Neural cell (in vitro differentiated cells): ENCODE results near the gene HELZ2. TPM values are rescaled to one million over a fixed set of nuclear protein-coding genes. Genes with fewer than 3 reads are reported as not detected.

ENCODE experiments used
- H2AFZ ChIP-seq: fragments of 200-600, 300-800 bp; sonication (generic), shearing (Covaris generic); 2 replicates; pipeline ENCODE4 v1.6.0; 2014; ENCODE audit warnings: low read depth, mild to moderate bottlenecking, antibody characterized with exemption, low read length, moderate library complexity
- H3F3A ChIP-seq: fragments of 200-600 bp; shearing (Covaris generic); 2 replicates; pipeline ENCODE4 v1.6.1; 2016; ENCODE audit warnings: mild to moderate bottlenecking, moderate library complexity, mixed read lengths, antibody characterized with exemption, low read length; ENCODE audit not compliant: insufficient read depth, poor library complexity, severe bottlenecking
- H3K27ac ChIP-seq: fragments of 200-600, 300-800 bp; sonication (generic), shearing (Covaris generic); 2 replicates; pipeline ENCODE4 v1.5.1; 2014; ENCODE audit warnings: mild to moderate bottlenecking, low read length, moderate library complexity
- H3K27me3 ChIP-seq: fragments of 300-800, 200-600 bp; sonication (generic), shearing (Covaris generic); 2 replicates; pipeline ENCODE4 v1.6.0; 2014; ENCODE audit warnings: mild to moderate bottlenecking, low read depth, low read length, moderate library complexity; ENCODE audit not compliant: insufficient read depth
- H3K36me3 ChIP-seq: fragments of 300-800, 200-600 bp; sonication (generic), shearing (Covaris generic); 2 replicates; pipeline ENCODE4 v1.5.1; 2014; ENCODE audit warnings: mild to moderate bottlenecking, antibody characterized with exemption, low read length, moderate library complexity; ENCODE audit not compliant: insufficient read depth
- H3K4me2 ChIP-seq: fragments of 300-800, 200-600 bp; sonication (generic), shearing (Covaris generic); 2 replicates; pipeline ENCODE4 v1.6.0; 2014; ENCODE audit warnings: mild to moderate bottlenecking, low read length
- H3K4me3 ChIP-seq: fragments of 300-800, 200-600 bp; sonication (generic), shearing (Covaris generic); 2 replicates; pipeline ENCODE4 v1.5.1; 2014; ENCODE audit warnings: mild to moderate bottlenecking, low read length, moderate library complexity
- H3K79me2 ChIP-seq: fragments of 200-600 bp; shearing (Covaris generic); replicated peaks from 2 replicates; pipeline ENCODE4 v1.6.0; 2014; ENCODE audit warnings: mild to moderate bottlenecking, low read length, moderate library complexity; ENCODE audit not compliant: insufficient read depth
- H3K9ac ChIP-seq: fragments of 300-800, 200-600 bp; sonication (generic), shearing (Covaris generic); 2 replicates; pipeline ENCODE4 v1.6.1; 2016; ENCODE audit warnings: mild to moderate bottlenecking, low read length, mixed read lengths
- H3K9me2 ChIP-seq: fragments of 200-600 bp; shearing (Covaris generic); 2 replicates; pipeline ENCODE4 v1.6.1; 2016; ENCODE audit warnings: mild to moderate bottlenecking, low read length, mixed read lengths; ENCODE audit not compliant: insufficient read depth
- H3K9me3 ChIP-seq: fragments of 200-600, 300-800 bp; sonication (generic), shearing (Covaris generic); 2 replicates; pipeline ENCODE4 v1.6.1; 2016; ENCODE audit warnings: mild to moderate bottlenecking, mixed run types, low read length, moderate library complexity, mixed read lengths
- H4K20me1 ChIP-seq: fragments of 200-600 bp; shearing (Covaris generic); 2 replicates; pipeline ENCODE4 v1.6.1; 2016; ENCODE audit warnings: mild to moderate bottlenecking, mixed run types; ENCODE audit not compliant: insufficient read depth
- EP300 ChIP-seq: fragments of 450-650 bp; conservative IDR thresholded peaks from 2 replicates; pipeline ENCODE4 v1.6.1; 2014; ENCODE audit warnings: antibody characterized with exemption, mild to moderate bottlenecking, moderate library complexity; ENCODE audit not compliant: poor library complexity, severe bottlenecking
- EZH2 ChIP-seq: fragments of 200-600, 300-800 bp; shearing (Covaris generic), sonication (generic); IDR thresholded peaks from 2 replicates; pipeline ENCODE4 v1.6.1; 2014; ENCODE audit warnings: antibody characterized with exemption, low read length, borderline replicate concordance, mild to moderate bottlenecking; ENCODE audit not compliant: insufficient read depth, poor library complexity, severe bottlenecking
- MXI1 ChIP-seq: fragments of 450-650 bp; conservative IDR thresholded peaks from 2 replicates; pipeline ENCODE4 v1.6.1; 2014; ENCODE audit warnings: antibody characterized with exemption, mild to moderate bottlenecking; ENCODE audit not compliant: poor library complexity, severe bottlenecking
- POLR2AphosphoS5 ChIP-seq: IDR thresholded peaks from 2 replicates; pipeline ENCODE4 v1.6.1; 2012
- RAD21 ChIP-seq: fragments of 450-650 bp; conservative IDR thresholded peaks from 2 replicates; pipeline ENCODE4 v1.6.1; 2014; ENCODE audit warnings: antibody characterized with exemption, mild to moderate bottlenecking, moderate library complexity
- SMC3 ChIP-seq: fragments of 450-650 bp; conservative IDR thresholded peaks from 2 replicates; pipeline ENCODE4 v1.6.1; 2014; ENCODE audit warnings: antibody characterized with exemption, mild to moderate bottlenecking, moderate library complexity; ENCODE audit not compliant: poor library complexity
- polyA plus RNA-seq: library from polyadenylated mRNA; depleted of rRNA; stranded (reverse); fragments of >200 nt; gene quantifications from 2 replicates; pipeline ENCODE4 v1.2.3, GENCODE V29; 2014
- TF ChIP-seq, protein P1 (sequence below): fragments of 450-650 bp; IDR thresholded peaks from 2 replicates; pipeline ENCODE4 v1.5.1; 2014; ENCODE audit warnings: antibody characterized with exemption, mild to moderate bottlenecking, moderate library complexity; ENCODE audit not compliant: poor library complexity, severe bottlenecking
- TF ChIP-seq, protein P2 (sequence below): IDR thresholded peaks from 2 replicates; pipeline ENCODE4 v1.6.1; 2012; ENCODE audit warnings: borderline replicate concordance

Gene HELZ2
- polyA plus RNA-seq, 1 donor from 2014 or later: 1.3 TPM

DNA sequence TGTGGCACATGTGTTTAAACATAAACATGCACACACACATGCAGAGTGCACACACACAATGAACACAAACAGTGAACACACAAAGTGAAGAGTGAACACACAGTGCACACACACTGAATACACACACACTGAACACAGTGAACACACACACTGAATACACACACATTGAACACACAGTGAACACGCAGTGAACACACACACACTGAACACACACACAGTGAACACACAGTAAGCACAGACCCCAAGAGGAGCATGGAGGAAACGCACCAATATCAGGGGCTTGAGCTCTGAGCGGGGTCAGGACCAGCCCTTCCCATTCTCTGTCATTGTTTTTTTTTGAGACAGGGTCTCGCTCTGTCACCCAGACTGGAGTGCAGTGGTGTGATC lies 17.1 kb upstream of the HELZ2 start:
- Histone ChIP-seq H3K27ac (no peak overlapping the region), H2AFZ (no peak overlapping the region), H3K9ac (no peak overlapping the region), H3K4me2 (no peak overlapping the region), H3K27me3 (no peaks in the 10 kb centered on the region), H3K9me3 (no peaks in the 10 kb centered on the region), H3K79me2 (no peaks in the 10 kb centered on the region), H3K9me2 (no peaks in the 10 kb centered on the region), H3F3A (no peaks in the 10 kb centered on the region), H4K20me1 (no peaks in the 10 kb centered on the region), H3K4me3 (no peak overlapping the region), H3K36me3 (no peaks in the 10 kb centered on the region)
- TF ChIP-seq, protein P1, sequence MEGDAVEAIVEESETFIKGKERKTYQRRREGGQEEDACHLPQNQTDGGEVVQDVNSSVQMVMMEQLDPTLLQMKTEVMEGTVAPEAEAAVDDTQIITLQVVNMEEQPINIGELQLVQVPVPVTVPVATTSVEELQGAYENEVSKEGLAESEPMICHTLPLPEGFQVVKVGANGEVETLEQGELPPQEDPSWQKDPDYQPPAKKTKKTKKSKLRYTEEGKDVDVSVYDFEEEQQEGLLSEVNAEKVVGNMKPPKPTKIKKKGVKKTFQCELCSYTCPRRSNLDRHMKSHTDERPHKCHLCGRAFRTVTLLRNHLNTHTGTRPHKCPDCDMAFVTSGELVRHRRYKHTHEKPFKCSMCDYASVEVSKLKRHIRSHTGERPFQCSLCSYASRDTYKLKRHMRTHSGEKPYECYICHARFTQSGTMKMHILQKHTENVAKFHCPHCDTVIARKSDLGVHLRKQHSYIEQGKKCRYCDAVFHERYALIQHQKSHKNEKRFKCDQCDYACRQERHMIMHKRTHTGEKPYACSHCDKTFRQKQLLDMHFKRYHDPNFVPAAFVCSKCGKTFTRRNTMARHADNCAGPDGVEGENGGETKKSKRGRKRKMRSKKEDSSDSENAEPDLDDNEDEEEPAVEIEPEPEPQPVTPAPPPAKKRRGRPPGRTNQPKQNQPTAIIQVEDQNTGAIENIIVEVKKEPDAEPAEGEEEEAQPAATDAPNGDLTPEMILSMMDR: no peak
- TF ChIP-seq SMC3: no peak
- TF ChIP-seq, protein P2, sequence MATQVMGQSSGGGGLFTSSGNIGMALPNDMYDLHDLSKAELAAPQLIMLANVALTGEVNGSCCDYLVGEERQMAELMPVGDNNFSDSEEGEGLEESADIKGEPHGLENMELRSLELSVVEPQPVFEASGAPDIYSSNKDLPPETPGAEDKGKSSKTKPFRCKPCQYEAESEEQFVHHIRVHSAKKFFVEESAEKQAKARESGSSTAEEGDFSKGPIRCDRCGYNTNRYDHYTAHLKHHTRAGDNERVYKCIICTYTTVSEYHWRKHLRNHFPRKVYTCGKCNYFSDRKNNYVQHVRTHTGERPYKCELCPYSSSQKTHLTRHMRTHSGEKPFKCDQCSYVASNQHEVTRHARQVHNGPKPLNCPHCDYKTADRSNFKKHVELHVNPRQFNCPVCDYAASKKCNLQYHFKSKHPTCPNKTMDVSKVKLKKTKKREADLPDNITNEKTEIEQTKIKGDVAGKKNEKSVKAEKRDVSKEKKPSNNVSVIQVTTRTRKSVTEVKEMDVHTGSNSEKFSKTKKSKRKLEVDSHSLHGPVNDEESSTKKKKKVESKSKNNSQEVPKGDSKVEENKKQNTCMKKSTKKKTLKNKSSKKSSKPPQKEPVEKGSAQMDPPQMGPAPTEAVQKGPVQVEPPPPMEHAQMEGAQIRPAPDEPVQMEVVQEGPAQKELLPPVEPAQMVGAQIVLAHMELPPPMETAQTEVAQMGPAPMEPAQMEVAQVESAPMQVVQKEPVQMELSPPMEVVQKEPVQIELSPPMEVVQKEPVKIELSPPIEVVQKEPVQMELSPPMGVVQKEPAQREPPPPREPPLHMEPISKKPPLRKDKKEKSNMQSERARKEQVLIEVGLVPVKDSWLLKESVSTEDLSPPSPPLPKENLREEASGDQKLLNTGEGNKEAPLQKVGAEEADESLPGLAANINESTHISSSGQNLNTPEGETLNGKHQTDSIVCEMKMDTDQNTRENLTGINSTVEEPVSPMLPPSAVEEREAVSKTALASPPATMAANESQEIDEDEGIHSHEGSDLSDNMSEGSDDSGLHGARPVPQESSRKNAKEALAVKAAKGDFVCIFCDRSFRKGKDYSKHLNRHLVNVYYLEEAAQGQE: no peak
- TF ChIP-seq RAD21: no peak

DNA sequence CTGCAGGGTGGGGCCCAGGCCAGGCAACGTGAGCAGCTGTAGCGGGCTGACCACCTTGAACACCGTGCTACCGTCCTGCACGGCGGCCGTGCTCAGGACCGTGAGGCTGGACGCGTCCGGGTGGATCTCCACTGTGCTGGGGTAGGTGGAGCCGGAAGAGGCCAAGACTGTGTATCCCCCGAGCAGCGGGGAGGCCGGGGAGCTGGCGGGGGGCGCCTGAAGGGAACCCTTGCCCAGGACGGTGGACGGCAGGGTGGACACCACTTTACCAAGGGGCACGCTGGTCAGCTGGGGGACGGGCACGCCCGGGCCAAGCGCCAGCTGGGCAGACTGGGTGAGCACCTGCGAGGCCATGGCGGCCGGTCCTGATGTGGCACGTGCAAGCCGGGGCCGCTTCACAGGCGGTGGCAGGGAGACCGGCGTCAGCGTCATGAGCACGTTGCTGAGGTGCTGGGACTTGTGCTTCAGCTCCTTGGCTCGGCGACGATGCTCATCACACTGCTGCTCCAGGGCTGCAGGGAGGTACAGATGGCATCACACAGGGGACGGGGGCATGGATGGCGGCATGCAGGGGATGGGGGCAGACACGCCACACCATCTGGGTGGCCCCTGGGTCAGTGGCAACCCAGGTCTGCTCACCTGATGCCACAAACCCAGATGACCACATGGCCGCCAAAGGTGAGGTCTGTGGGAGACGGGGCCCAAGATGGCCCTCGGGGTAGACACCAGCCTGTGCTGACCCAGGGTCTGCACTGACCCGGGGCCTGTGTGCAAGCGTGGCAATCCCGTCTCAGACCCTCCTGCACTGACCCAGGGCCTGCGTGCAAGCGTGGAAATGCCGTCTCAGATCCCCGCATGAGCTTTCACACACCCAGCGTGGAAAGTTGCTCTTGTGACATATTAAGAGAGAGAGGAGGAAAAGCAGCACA lies 16.4 kb upstream of the HELZ2 start:
- Histone ChIP-seq H3K9ac (no peak overlapping the region), H3K4me2 (no peak overlapping the region), H3K9me3 (no peaks in the 10 kb centered on the region), H2AFZ (no peak overlapping the region), H3K9me2 (no peaks in the 10 kb centered on the region), H3F3A (no peaks in the 10 kb centered on the region), H3K27ac (no peak overlapping the region), H3K79me2 (no peaks in the 10 kb centered on the region), H3K4me3 (no peak overlapping the region), H3K36me3 (no peaks in the 10 kb centered on the region), H4K20me1 (no peaks in the 10 kb centered on the region), H3K27me3 (no peaks in the 10 kb centered on the region)
- TF ChIP-seq MXI1 (no peak), SMC3 (no peak), POLR2AphosphoS5 (no peak), RAD21 (no peak), EZH2 (no peak), EP300 (no peak)
- TF ChIP-seq, protein P1: no peak
- TF ChIP-seq, protein P2: no peak
